ENCODE measurements around the gene FLOT2. TPM values are rescaled to one million over a fixed set of nuclear protein-coding genes. Genes with fewer than 3 reads are reported as not detected.

Gene FLOT2
- total and polyA plus RNA-seq, 2 of the 8 experiments (the other 6 are each of a cell fraction or from before 2014, with no cell fraction given) = 116 to 189 TPM

- TF ChIP-seq MAFK (IDR thresholded peaks at IDR 0.05; ENCODE audit: low read depth, low read length) = no peak
- no peak for TF ChIP-seq KDM1A (IDR thresholded peaks at IDR 0.05; ENCODE audit: borderline replicate concordance, low read length)
- TF ChIP-seq RXRA (IDR thresholded peaks at IDR 0.05; ENCODE audit: insufficient read depth, low read depth, low read length) = no peak
- TF ChIP-seq PHF8 (conservative IDR thresholded peaks at IDR 0.05; ENCODE audit: low read depth, low read length) = no peak
- no peak for TF ChIP-seq RBBP5 (IDR thresholded peaks at IDR 0.05; ENCODE audit: borderline replicate concordance, low read depth, low read length)
- no peak for TF ChIP-seq RAD21 (IDR thresholded peaks at IDR 0.05 in 1 of 2, conservative IDR thresholded peaks at IDR 0.05 in 1 of 2; ENCODE audit: low read depth in 2 of 2, low read length in 2 of 2)
Observed at GRCh38 chr17:28925912-28926365, 28.4 kb upstream of the FLOT2 start (continued).

Measured in H1 (cell line).